Uterine smooth muscle cell (primary cell): ENCODE data around the gene LAMTOR5. TPM values are rescaled to one million over a fixed set of nuclear protein-coding genes. Genes with fewer than 3 reads are reported as not detected.

Source experiments
- total RNA-seq: library from RNA; depleted of rRNA; stranded (reverse); fragments of >200 nt; gene quantifications from 2 replicates; pipeline ENCODE4 v1.2.3, GENCODE V29; 2014

The LAMTOR5 gene
- total RNA-seq, result 62.9 and 76.0 TPM in 2 replicates

GRCh38 chr1:110407260-110408210, at the start of gene LAMTOR5:
LAMTOR5 (minus strand) TSS chr1:110407694; CDS start chr1:110407620, 74 bp downstream.

DNA sequence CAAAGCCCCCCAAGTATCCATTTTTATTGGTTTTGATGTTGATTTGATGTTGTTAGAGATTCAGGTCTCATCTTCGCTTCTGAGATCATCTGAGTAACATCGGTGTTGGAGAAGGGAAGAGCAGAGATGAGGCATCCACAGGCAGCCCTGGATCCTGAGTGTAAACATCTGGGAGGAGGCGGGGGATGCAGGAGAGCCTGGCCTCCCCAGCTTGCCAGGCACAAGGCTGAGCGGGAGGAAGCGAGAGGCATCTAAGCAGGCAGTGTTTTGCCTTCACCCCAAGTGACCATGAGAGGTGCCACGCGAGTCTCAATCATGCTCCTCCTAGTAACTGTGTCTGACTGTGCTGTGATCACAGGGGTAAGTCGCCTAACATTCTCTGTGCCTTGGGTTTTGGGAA, 43.4 kb upstream of the LAMTOR5 start, which contains the start of gene PROK1:
Gene PROK1, plus strand, starts transcription at position 221 of the 400 bp plus-strand sequence. Its CDS starts 68 bp downstream, at position 289.

DNA sequence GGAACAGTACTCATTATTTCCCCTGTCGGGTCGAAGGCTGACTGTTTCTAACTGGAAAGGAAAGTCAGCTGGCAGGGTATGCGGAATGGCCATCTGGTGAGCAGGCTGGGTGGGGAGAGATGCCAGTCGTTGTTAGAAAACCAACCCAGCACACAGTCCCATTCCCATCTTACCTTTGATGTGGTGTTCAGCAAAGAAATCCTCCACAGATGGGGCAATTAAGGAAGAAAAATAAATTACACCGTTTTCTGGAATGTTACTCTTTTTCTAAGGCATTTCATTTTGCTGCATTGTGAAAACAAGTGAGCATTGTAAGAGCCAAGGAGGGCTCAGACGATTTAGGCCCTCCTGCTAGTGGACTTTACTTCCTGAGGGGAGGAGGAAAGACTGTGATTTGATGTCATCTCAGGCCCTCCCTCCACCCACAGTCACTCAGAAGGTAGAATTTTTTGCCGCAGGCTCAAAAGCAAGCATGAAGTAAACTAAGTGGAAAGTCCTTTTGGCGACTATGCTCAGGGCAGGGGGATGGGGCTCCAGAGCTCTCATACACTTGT, 16.7 kb downstream of the LAMTOR5 start, which contains the start of gene SLC16A4:
Gene SLC16A4, minus strand, starts transcription at position 335 of the 554 bp plus-strand sequence. CDS start 1,703 bp downstream, outside the sequence.

Other genes starting within 250 kb of the LAMTOR5 start
- gene KCNC4, start 197.4 kb downstream of the LAMTOR5 start, total RNA-seq, result 8.0 and 10.9 TPM in 2 replicates
- 34.9 and 45.5 TPM in 2 replicates for gene RBM15, start 68.3 kb downstream of the LAMTOR5 start, total RNA-seq
- gene SLC16A4, start 16.7 kb downstream of the LAMTOR5 start, total RNA-seq, result 16.6 and 47.6 TPM in 2 replicates
- not detected in 2 replicates for gene PROK1, start 43.5 kb upstream of the LAMTOR5 start, total RNA-seq
- gene KCNA10, start 111.5 kb upstream of the LAMTOR5 start, total RNA-seq, result not detected in 2 replicates
- not detected in 2 replicates for gene KCNA2, start 198.7 kb upstream of the LAMTOR5 start, total RNA-seq